MCF 10A (cell line): ENCODE data around the gene OR52E1. TPM values are rescaled to one million over a fixed set of nuclear protein-coding genes. Genes with fewer than 3 reads are reported as not detected.
"Not testable (repeated sequence)": the region's sequence is repeated elsewhere in the genome, so short reads cannot be mapped to it uniquely, and the experiment has no call there.

ENCODE experiments used
- BruUV-seq: library from RNA; stranded (reverse); fragments of 400-500 nt; replicated peaks from 2 replicates; lab custom pipeline; 2021; lab: Mats Ljungman, UMichigan
- CTCF ChIA-PET: fragments of 300-600 bp; sonication (Branson Sonifier 250); formaldehyde crosslinking; extraction: SDS; loops from one replicate; lab custom pipeline; 2021; ENCODE audit warnings: antibody characterized with exemption, inconsistent platforms; lab: Yijun Ruan, JAX
- POLR2A ChIA-PET: fragments of 300-600, 350-650 bp; sonication (Branson Sonifier 250); formaldehyde crosslinking; extraction: SDS; loops from one replicate; lab custom pipeline; 2020; ENCODE audit warnings: antibody characterized with exemption, inconsistent platforms; lab: Yijun Ruan, JAX
- DNase-seq: peaks from one replicate; pipeline ENCODE4 v3.0.0-alpha.2; 2018; ENCODE audit not compliant: unreplicated experiment
- H3K27ac Mint-ChIP-seq: one replicate; pipeline ENCODE4 v1.8.0; 2022; ENCODE audit warnings: mild to moderate bottlenecking, low read depth, mixed read lengths; ENCODE audit not compliant: unreplicated experiment
- H3K27me3 Mint-ChIP-seq: one replicate; pipeline ENCODE4 v1.8.0; 2022; ENCODE audit warnings: mixed read lengths; ENCODE audit not compliant: insufficient read depth, unreplicated experiment
- H3K36me3 Mint-ChIP-seq: one replicate; pipeline ENCODE4 v1.8.0; 2022; ENCODE audit warnings: mild to moderate bottlenecking, moderate library complexity, mixed read lengths; ENCODE audit not compliant: insufficient read depth, unreplicated experiment
- H3K4me1 Mint-ChIP-seq: one replicate; pipeline ENCODE4 v1.8.0; 2022; ENCODE audit warnings: mixed read lengths; ENCODE audit not compliant: insufficient read depth, unreplicated experiment
- H3K4me3 Mint-ChIP-seq: one replicate; pipeline ENCODE4 v1.8.0; 2022; ENCODE audit warnings: mild to moderate bottlenecking, moderate library complexity, mixed read lengths; ENCODE audit not compliant: unreplicated experiment
- H3K9me3 Mint-ChIP-seq: one replicate; pipeline ENCODE4 v1.8.0; 2022; ENCODE audit warnings: mixed read lengths; ENCODE audit not compliant: unreplicated experiment
- CTCF ChIP-seq: fragments of 200-600 bp; IDR thresholded peaks from one replicate; pipeline ENCODE4 v1.8.0; 2022; ENCODE audit warnings: antibody characterized with exemption, mild to moderate bottlenecking; ENCODE audit not compliant: unreplicated experiment
- intact Hi-C: fragments of 100-400 bp; cut with micrococcal nuclease; formaldehyde crosslinking; loops from 2 replicates; pipeline ENCODE4 v1.14.1; 2022
- total RNA-seq: library from RNA; stranded (reverse); gene quantifications from 2 replicates; pipeline ENCODE4 v1.2.3, GENCODE V29; 2022

Gene OR52E1
- total RNA-seq, 1 experiment from 2014 or later = not detected

GRCh38 chr11:5046226-5046625 lies 23.1 kb upstream of the OR52E1 start, which contains the start of gene OR52J3:
OR52J3 (plus strand) TSS chr11:5046526; CDS start chr11:5046526, 0 bp downstream.
- H3K36me3 Mint-ChIP-seq = no peaks in the 10 kb centered on the region
- CTCF ChIA-PET = no interaction called here
- TF ChIP-seq CTCF = no peak
- no peaks in the 10 kb centered on the region for H3K9me3 Mint-ChIP-seq
- H3K27me3 Mint-ChIP-seq = peaks cover 40% of the 10 kb centered on the region
- POLR2A ChIA-PET = no interaction called here
- H3K27ac Mint-ChIP-seq = no peak within 1 kb of the TSS
- peaks cover 5% of the 10 kb centered on the region for H3K4me1 Mint-ChIP-seq
- BruUV-seq = no TSS peak
- no peak for DNase-seq
- intact Hi-C loops = no loop called here
- H3K4me3 Mint-ChIP-seq = no peak within 1 kb of the TSS

- DNase-seq = no peak
- no TSS peak for BruUV-seq
- H3K4me1 Mint-ChIP-seq = peaks cover 5% of the 10 kb centered on the region
- ChIA-PET CTCF (no interaction called here), POLR2A (no interaction called here)
- H3K27me3 Mint-ChIP-seq = peaks cover 40% of the 10 kb centered on the region
- H3K36me3 Mint-ChIP-seq = no peaks in the 10 kb centered on the region
- no peaks in the 10 kb centered on the region for H3K9me3 Mint-ChIP-seq
- no peak overlapping the region for H3K27ac Mint-ChIP-seq
- intact Hi-C loops = no loop called here
- TF ChIP-seq CTCF = no peak
- H3K4me3 Mint-ChIP-seq = no peak overlapping the region
These were observed 22.5 kb upstream of the OR52E1 start for GRCh38 chr11:5046754-5047330.

GRCh38 chr11:5058679-5059078 lies 10.7 kb upstream of the OR52E1 start:
- peaks cover 54% of the 10 kb centered on the region for H3K27me3 Mint-ChIP-seq
- intact Hi-C loops, BruUV-seq, DNase-seq, H3K9me3 Mint-ChIP-seq, H3K4me1 Mint-ChIP-seq, H3K4me3 Mint-ChIP-seq, POLR2A ChIA-PET, H3K36me3 Mint-ChIP-seq, H3K27ac Mint-ChIP-seq, CTCF ChIA-PET: not testable (repeated sequence)

- Mint-ChIP-seq H3K36me3 (no peaks in the 10 kb centered on the region), H3K4me3 (no peak within 1 kb of the TSS), H3K9me3 (no peaks in the 10 kb centered on the region), H3K27ac (no peak within 1 kb of the TSS), H3K27me3 (peaks cover 61% of the 10 kb centered on the region), H3K4me1 (no peaks in the 10 kb centered on the region)
- no peak for TF ChIP-seq CTCF
- intact Hi-C loops = no loop called here
- CTCF ChIA-PET = no interaction called here
- POLR2A ChIA-PET = no interaction called here
- DNase-seq = no peak
- no TSS peak for BruUV-seq
These were observed 10.0 kb upstream of the OR52E1 start, which contains the start of gene OR52E2 for GRCh38 chr11:5059391-5059790. OR52E2 (minus strand) TSS chr11:5059627; CDS start chr11:5059627, 0 bp downstream.
